Gastroesophageal sphincter (tissue), 3 donors: ENCODE data around the gene SLC23A2.

Source experiments
- CTCF ChIP-seq, 4 experiments: fragments of 200-600 bp in 2 of 4; fragments of 450-650 bp in 2 of 4; sonication (generic) in 1 of 4; IDR thresholded peaks; one replicate each; pipeline ENCODE4 v1.5.1; 2017 to 2019; ENCODE audit warnings: antibody characterized with exemption in 4 of 4, mild to moderate bottlenecking in 2 of 4, moderate library complexity in 2 of 4
- POLR2AphosphoS5 ChIP-seq: sonication (generic); formaldehyde crosslinking; IDR thresholded peaks from one replicate; pipeline ENCODE4 v1.6.1; 2017; ENCODE audit warnings: antibody characterized with exemption

GRCh38 chr20:5005326-5005725, 4.0 kb upstream of the SLC23A2 start:
- TF ChIP-seq CTCF (IDR thresholded peaks at IDR 0.05) (no peak), POLR2AphosphoS5 (no peak)
